Fibroblast of peridontal ligament (primary cell): ENCODE results near the gene TRIM28.

Experiments
- DNase-seq: peaks from one replicate; pipeline ENCODE4 v3.0.0-alpha.2; 2010; ENCODE audit errors: extremely low read depth

The TRIM28 gene

DNA sequence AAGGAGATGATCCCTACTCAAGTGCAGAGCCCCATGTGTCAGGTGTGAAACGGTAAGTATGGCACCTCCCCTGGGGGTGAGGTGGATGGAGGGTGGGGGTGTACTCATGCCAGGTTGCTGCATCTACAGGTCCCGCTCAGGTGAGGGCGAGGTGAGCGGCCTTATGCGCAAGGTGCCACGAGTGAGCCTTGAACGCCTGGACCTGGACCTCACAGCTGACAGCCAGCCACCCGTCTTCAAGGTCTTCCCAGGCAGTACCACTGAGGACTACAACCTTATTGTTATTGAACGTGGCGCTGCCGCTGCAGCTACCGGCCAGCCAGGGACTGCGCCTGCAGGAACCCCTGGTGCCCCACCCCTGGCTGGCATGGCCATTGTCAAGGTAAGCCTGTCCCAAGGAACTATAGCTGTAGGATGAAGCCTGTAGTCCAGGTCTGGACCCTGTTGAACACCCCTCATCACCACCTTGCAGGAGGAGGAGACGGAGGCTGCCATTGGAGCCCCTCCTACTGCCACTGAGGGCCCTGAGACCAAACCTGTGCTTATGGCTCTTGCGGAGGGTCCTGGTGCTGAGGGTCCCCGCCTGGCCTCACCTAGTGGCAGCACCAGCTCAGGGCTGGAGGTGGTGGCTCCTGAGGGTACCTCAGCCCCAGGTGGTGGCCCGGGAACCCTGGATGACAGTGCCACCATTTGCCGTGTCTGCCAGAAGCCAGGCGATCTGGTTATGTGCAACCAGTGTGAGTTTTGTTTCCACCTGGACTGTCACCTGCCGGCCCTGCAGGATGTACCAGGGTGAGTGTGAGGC lies 5.2 kb downstream of the TRIM28 start:
- DNase-seq, result no peak

GRCh38 chr19:58549664-58550361 lies 5.9 kb downstream of the TRIM28 start:
- no peak for DNase-seq

DNA sequence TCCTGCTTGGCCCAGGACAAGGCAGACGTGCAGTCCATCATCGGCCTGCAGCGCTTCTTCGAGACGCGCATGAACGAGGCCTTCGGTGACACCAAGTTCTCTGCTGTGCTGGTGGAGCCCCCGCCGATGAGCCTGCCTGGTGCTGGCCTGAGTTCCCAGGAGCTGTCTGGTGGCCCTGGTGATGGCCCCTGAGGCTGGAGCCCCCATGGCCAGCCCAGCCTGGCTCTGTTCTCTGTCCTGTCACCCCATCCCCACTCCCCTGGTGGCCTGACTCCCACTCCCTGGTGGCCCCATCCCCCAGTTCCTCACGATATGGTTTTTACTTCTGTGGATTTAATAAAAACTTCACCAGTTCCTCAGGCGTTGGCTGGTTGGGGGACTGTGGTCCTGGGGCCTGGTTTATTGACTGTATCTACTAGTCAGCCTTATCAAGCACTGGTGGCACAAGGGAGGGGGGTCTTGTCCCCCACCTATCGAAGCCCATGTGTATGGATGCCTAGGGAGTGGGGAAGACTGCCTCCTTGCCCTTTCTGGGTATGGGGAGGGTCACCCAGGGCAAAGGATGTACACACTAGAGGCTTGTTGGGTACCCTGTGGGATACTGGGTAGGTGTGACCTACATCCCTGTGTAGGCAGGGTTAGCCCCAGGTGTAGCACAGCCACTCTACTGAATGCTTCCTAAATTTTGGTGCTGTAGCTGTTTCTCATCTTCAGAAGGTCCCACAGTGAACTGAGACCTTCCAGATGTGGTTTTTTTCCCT lies 6.7 kb downstream of the TRIM28 start:
- no peak for DNase-seq

- DNase-seq, result no peak
Measured at GRCh38 chr19:58551123-58551497, 7.2 kb downstream of the TRIM28 start.

DNA sequence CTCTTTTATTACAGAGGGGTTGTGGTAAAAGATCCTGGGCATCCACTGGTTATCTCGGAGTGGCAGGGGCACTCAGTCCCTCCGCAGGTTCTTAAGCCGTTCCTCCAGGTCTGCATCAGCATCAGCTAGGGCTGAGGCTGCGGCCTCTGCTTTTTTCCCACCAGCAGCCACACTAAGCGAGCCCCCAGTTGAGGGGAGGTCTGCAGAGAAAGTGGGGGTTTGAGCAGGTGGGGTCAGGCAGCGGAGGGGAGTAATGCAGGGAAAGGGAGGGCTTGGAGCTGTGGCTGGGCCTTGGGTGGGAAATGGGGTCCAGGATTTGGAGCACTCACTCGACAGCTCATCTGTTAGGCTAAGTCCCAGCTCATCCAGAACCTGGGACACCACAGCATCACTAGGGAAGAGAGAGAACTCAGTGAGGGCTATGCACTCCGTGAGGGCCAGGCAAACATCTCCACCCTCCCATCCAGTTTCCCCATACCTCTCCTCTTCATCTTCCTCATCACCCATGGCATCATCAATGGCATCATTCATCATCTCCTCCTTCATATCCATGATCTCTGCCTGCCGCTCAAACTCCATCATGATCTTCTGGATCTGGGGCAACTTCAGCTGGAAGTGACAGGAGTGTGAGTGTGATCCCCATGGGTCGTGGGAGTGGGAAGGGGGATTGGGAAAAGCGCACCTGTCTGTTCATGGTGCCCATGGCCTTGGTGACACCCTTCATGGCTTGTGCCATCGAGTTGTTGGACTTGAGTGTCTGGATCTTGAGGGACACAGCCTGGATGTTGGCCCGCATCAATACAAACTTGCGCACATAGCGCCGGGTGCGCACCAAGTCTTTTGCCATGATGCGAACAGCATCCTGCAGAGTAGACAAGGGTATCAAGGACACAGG lies 8.0 kb downstream of the TRIM28 start:
- DNase-seq, result no peak

GRCh38 chr19:58552655-58553054 lies 8.8 kb downstream of the TRIM28 start:
- DNase-seq, result no peak

DNA sequence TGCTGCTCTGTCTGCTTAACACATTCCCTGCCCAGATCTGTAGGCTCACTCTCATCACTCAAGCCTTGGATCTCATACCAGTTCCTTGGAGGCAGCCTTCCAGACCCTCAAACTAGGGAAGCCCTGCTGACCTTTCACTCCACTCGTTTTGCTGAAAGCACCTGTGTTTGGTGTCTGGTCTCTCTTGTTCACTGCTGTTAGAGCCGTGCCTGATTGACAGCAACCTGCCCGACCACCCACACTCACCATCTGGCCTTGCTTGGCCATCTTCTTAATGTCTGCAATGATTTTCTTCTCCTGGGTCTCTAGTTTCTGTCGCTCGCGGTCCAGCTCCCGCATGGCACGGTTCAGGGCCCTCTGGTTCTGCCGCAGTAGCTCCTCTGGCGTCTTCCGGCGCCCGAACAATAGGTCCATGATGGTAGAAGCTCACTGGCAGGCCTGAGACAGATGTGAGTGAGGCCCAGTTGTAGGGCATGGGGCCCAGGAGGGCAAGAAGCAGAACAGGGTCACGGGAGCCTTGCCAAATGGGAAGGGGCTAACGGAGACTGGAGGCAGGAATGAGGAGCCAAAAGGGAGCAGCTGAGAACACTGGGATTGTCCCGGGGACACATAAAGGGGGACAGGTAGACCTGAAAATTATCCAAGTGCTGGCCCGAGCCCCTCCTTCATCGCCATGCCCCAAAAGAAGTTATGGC lies 10.1 kb downstream of the TRIM28 start:
- no peak for DNase-seq

- DNase-seq, result peak; percentile 95
Measured at GRCh38 chr19:58554494-58555368, 10.9 kb downstream of the TRIM28 start, which contains the start of gene CHMP2A. CHMP2A (minus strand) TSS chr19:58555105; CDS start chr19:58554212, 893 bp downstream.

GRCh38 chr19:58555369-58555885 lies 11.6 kb downstream of the TRIM28 start:
- DNase-seq, result no peak

- DNase-seq, result no peak
Measured at GRCh38 chr19:58555920-58556621, 12.2 kb downstream of the TRIM28 start.

DNA sequence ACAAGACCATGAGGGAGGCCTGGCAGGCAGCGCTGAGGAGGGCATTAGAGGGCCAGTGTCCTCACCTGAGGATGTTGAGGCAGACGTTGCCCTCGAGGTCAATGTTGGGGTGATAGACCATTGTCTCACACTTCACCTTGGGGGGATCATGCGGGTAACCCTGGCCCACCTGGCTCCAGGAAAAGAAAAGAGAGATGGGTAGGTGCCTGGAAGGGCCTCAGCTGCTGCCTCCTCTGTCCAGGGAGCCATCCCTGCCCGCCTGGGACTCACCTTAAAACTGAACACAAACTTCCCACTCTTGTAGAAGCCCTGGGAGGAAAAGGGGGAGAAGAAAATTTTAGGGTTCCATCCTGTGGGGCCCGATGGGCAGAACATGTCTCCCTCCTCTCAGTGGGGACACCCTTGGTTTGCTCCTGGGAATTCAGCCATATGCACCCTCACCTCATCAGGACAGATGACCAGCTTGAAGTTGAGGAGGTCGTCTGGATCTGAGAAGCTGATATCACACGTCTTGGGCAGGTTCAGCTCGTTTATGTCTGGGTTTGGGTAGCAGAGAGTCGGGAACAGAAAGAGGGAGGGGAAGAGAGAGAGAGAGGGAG lies 12.9 kb downstream of the TRIM28 start:
- no peak for DNase-seq

DNA sequence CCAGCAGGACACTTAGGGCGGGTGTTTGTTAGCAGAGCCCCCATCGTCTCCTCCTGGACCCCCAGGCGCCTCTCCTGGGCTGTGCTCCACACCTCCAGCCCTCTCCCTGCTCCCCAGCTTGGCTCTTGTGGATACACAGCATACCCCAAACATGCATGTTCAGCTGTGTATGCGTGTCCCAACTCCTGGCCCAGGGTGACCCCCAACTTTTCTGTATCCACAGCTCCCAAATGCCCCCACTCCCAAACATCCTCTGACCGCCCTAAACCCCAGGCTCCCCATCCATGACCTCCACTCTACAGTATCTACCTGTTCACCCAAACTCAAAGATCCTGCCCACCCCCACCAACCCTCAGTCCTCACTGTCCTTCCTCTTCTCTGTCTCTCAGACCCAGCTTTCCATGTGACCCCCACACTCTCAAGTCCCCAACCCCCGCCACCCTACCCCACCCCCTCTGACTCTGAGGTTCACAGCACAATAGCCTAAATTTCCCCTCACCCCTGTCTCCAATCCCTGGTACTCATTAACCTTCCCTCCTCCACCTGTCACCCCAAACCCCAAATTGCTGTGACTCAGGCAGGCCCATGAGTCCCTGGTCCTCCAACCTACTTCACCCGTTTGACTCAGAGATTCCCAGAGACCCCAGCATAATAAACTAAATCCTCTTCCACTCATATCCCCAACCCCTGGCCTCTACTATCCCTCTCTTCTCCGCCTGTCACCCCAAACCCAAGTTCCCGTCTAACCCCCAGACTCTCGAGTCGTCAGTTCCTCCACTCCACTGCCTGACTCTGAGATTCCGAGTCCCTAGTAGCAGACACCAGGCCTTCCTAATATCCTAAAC lies 13.6 kb downstream of the TRIM28 start:
- DNase-seq, result no peak

GRCh38 chr19:58558066-58558622 lies 14.3 kb downstream of the TRIM28 start, which contains the start of gene UBE2M:
UBE2M (minus strand) TSS chr19:58558611; CDS start chr19:58558381, 230 bp downstream.
- peak; percentile 23 for DNase-seq

DNA sequence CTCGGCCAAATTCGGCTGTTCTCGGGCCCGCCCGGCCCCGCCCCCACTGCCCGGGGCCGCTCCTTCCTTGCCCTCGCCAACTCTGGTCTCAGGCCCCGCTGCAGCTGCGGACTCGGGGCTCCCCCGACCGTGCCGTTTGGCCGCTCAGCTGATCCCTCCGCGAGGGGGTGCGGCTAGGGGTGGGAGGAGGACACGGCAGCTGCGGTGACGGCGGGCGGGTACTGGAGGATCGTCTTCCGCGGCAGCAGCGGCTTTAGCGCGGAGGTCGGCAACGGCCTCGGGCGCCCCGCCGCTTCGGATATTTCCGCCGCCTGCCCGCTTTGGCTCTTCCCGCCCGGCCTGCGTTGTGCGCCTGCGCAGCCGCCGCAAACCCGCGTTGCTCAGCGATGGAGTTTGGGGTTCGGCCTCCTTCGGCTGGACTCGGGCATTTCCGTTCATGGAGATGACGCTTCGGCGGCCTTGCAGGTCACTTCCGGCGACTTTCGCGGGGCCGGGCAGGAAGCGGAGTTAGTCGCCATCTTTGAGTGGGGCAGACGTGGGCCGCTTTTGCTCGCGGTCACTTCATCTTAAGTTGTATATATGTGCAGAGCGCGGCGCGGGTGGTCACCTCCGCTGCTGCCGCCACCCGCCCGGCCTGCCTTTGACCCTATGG lies 14.9 kb downstream of the TRIM28 start:
- peak; percentile 98 for DNase-seq

GRCh38 chr19:58559275-58560006 lies 15.6 kb downstream of the TRIM28 start:
- DNase-seq, result peak; percentile 87
